HepG2 (cell line): ENCODE data around the gene MEF2B. TPM values are rescaled to one million over a fixed set of nuclear protein-coding genes. Genes with fewer than 3 reads are reported as not detected.

ENCODE experiments used
- CBX2 ChIP-seq, 2 experiments: fragments of 200-600 bp in 1 of 2; sonication (generic); formaldehyde crosslinking in 1 of 2; IDR thresholded peaks; 2 replicates each; pipeline versions ENCODE4 v1.7.0 to v1.8.1; 2018 to 2022; ENCODE audit warnings: low read depth in 2 of 2, low read length in 1 of 2, mild to moderate bottlenecking in 1 of 2, missing genetic modification reagents in 1 of 2
- CC2D1A ChIP-seq: sonication (generic); formaldehyde crosslinking; IDR thresholded peaks from 2 replicates; pipeline ENCODE4 v1.8.1; 2023; ENCODE audit warnings: mild to moderate bottlenecking, missing genetic modification reagents
- FOXA1 ChIP-seq, 2 experiments: fragments of 450-650 bp in 1 of 2; sonication (generic) in 1 of 2; formaldehyde crosslinking in 1 of 2; IDR thresholded peaks; 2 replicates each; pipeline versions ENCODE4 v1.4.0 to v1.6.1; 2016 to 2020; ENCODE audit warnings: missing genetic modification reagents in 1 of 2
- GATAD2A ChIP-seq: IDR thresholded peaks from 2 replicates; pipeline ENCODE4 v1.6.1; 2016
- HNF4G ChIP-seq, 2 experiments: sonication (generic) in 1 of 2; formaldehyde crosslinking in 1 of 2; IDR thresholded peaks; 2 replicates each; pipeline versions ENCODE4 v1.4.0 to v1.6.1; 2011 to 2020; ENCODE audit warnings: borderline replicate concordance in 2 of 2, low read depth in 2 of 2, mild to moderate bottlenecking in 2 of 2, low read length in 1 of 2, missing genetic modification reagents in 1 of 2, moderate library complexity in 1 of 2
- HOXA3 ChIP-seq: sonication (generic); formaldehyde crosslinking; IDR thresholded peaks from 2 replicates; pipeline ENCODE4 v1.5.0; 2020; ENCODE audit warnings: missing genetic modification reagents
- NFKBIZ ChIP-seq: IDR thresholded peaks from 2 replicates; pipeline ENCODE4 v1.6.1; 2018; ENCODE audit warnings: missing genetic modification reagents, missing compliant biosample characterization
- PPARG ChIP-seq: conservative IDR thresholded peaks from 2 replicates; pipeline ENCODE4 v1.6.1; 2016; ENCODE audit warnings: missing biosample characterization, missing genetic modification reagents
- RBFOX2 ChIP-seq: fragments of 200-400 bp; formaldehyde crosslinking; IDR thresholded peaks from 2 replicates; pipeline ENCODE4 v1.6.1; 2017; ENCODE audit warnings: low read depth, mild to moderate bottlenecking, low read length
- SRF ChIP-seq: IDR thresholded peaks from 2 replicates; pipeline ENCODE4 v1.6.1; 2011; ENCODE audit warnings: mild to moderate bottlenecking, low read depth, low read length, moderate library complexity
- THYN1 ChIP-seq: sonication (generic); formaldehyde crosslinking; IDR thresholded peaks from 2 replicates; pipeline ENCODE4 v1.8.1; 2023; ENCODE audit warnings: low read depth, mild to moderate bottlenecking, moderate library complexity, missing genetic modification reagents, borderline replicate concordance
- YEATS2 ChIP-seq: sonication (generic); formaldehyde crosslinking; IDR thresholded peaks from 2 replicates; pipeline ENCODE4 v1.4.0; 2020; ENCODE audit warnings: missing genetic modification reagents, borderline replicate concordance
- ZBTB46 ChIP-seq: sonication (generic); formaldehyde crosslinking; IDR thresholded peaks from 2 replicates; pipeline ENCODE4 v1.4.0; 2020; ENCODE audit warnings: mild to moderate bottlenecking, missing genetic modification reagents, borderline replicate concordance
- ZFY ChIP-seq: sonication (generic); formaldehyde crosslinking; IDR thresholded peaks from 2 replicates; pipeline ENCODE4 v1.4.0; 2020; ENCODE audit warnings: missing genetic modification reagents
- ZKSCAN1 ChIP-seq: fragments of 150-350 bp; IDR thresholded peaks from 2 replicates; pipeline ENCODE4 v1.6.1; 2014; ENCODE audit warnings: low read length
- ZNF33B ChIP-seq: sonication (generic); formaldehyde crosslinking; IDR thresholded peaks from 2 replicates; pipeline ENCODE4 v1.5.1; 2020; ENCODE audit warnings: mild to moderate bottlenecking, missing genetic modification reagents
- ZNF496 ChIP-seq: sonication (generic); formaldehyde crosslinking; IDR thresholded peaks from 2 replicates; pipeline ENCODE4 v1.8.1; 2023; ENCODE audit warnings: mild to moderate bottlenecking, moderate library complexity, missing genetic modification reagents; ENCODE audit not compliant: insufficient replicate concordance
- ZNF614 ChIP-seq: IDR thresholded peaks from 2 replicates; pipeline ENCODE4 v1.6.1; 2018; ENCODE audit warnings: missing biosample characterization, missing genetic modification reagents, inconsistent platforms, borderline replicate concordance
- polyA plus RNA-seq, 8 experiments: library from polyadenylated mRNA; depleted of rRNA in 3 of 8; stranded (reverse) in 7 of 8; unstranded in 1 of 8; fragments of >200 nt; fragmentation: Illumina TruSeq in 4 of 8; extraction: Trizol in 4 of 8; gene quantifications; 2 replicates each; pipeline versions ENCODE4 v1.2.1 to v1.2.3, GENCODE V29; 2011 to 2016; ENCODE audit warnings: low read depth in 4 of 8, missing spikeins in 1 of 8, mixed read lengths in 1 of 8; ENCODE audit not compliant: insufficient read depth in 1 of 8
- total RNA-seq, 5 experiments: library from RNA; depleted of rRNA; stranded (reverse); fragments of >200 nt; fragmentation: Illumina TruSeq; extraction: Trizol; gene quantifications; 2 replicates each; pipeline ENCODE4 v1.2.3, GENCODE V29; 2016; ENCODE audit warnings: low read depth in 1 of 5
- TF ChIP-seq, protein P1 (sequence below): IDR thresholded peaks from 2 replicates; pipeline ENCODE4 v1.6.1; 2012; ENCODE audit warnings: low read depth, low read length, improper control_type of control experiment
- TF ChIP-seq, protein P2 (sequence below): sonication (generic); formaldehyde crosslinking; IDR thresholded peaks from 2 replicates; pipeline ENCODE4 v1.5.0; 2020; ENCODE audit warnings: missing genetic modification reagents
- TF ChIP-seq, protein P3 (sequence below): sonication (generic); formaldehyde crosslinking; IDR thresholded peaks from 2 replicates; pipeline ENCODE4 v1.8.1; 2022; ENCODE audit warnings: mild to moderate bottlenecking, missing genetic modification reagents
- TF ChIP-seq, protein P4 (sequence below): IDR thresholded peaks from 2 replicates; pipeline ENCODE4 v1.6.1; 2016; ENCODE audit warnings: mild to moderate bottlenecking

Gene MEF2B
- total and polyA plus RNA-seq, 2 of the 13 experiments (the other 11 are each of a cell fraction or from before 2014, with no cell fraction given), result 1.2 to 1.7 TPM

GRCh38 chr19:19105365-19106055 is 64.6 kb downstream of the MEF2B start (continued):
- TF ChIP-seq, protein P1, sequence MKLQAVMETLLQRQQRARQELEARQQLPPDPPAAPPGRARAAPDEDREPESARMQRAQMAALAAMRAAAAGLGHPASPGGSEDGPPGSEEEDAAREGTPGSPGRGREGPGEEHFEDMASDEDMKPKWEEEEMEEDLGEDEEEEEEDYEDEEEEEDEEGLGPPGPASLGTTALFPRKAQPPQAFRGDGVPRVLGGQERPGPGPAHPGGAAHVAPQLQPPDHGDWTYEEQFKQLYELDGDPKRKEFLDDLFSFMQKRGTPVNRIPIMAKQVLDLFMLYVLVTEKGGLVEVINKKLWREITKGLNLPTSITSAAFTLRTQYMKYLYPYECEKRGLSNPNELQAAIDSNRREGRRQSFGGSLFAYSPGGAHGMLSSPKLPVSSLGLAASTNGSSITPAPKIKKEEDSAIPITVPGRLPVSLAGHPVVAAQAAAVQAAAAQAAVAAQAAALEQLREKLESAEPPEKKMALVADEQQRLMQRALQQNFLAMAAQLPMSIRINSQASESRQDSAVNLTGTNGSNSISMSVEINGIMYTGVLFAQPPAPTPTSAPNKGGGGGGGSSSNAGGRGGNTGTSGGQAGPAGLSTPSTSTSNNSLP, result no peak
- TF ChIP-seq, protein P2, sequence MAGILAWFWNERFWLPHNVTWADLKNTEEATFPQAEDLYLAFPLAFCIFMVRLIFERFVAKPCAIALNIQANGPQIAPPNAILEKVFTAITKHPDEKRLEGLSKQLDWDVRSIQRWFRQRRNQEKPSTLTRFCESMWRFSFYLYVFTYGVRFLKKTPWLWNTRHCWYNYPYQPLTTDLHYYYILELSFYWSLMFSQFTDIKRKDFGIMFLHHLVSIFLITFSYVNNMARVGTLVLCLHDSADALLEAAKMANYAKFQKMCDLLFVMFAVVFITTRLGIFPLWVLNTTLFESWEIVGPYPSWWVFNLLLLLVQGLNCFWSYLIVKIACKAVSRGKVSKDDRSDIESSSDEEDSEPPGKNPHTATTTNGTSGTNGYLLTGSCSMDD (CRISPR knock-in tag), result no peak
- TF ChIP-seq CBX2 (IDR thresholded peaks at IDR 0.05; ENCODE audit: low read depth, low read length) (no peak), CBX2 (CRISPR knock-in tag; IDR thresholded peaks at IDR 0.05; ENCODE audit: low read depth) (no peak), HNF4G (IDR thresholded peaks at IDR 0.05; ENCODE audit: borderline replicate concordance, low read depth, low read length) (no peak), HNF4G (CRISPR knock-in tag; IDR thresholded peaks at IDR 0.05; ENCODE audit: borderline replicate concordance, low read depth) (no peak), ZKSCAN1 (no peak), SRF (no peak), HOXA3 (peak; percentile 93), FOXA1 (IDR thresholded peaks at IDR 0.05) (no peak), FOXA1 (CRISPR knock-in tag; IDR thresholded peaks at IDR 0.05) (peak; percentile 61; the same call in 1 of the 2 replicates), ZNF614 (peak; percentile 27; the same call in 1 of the 2 replicates), ZNF496 (no peak), GATAD2A (0 out of 2 replicates have a peak, but pooled peaks have one; percentile 12), ZFY (CRISPR knock-in tag) (peak; percentile 71), RBFOX2 (peak; percentile 72; the same call in 1 of the 2 replicates), THYN1 (CRISPR knock-in tag) (no peak), PPARG (CRISPR knock-in tag) (0 out of 2 replicates have a peak, but pooled peaks have one; percentile 15), YEATS2 (peak; percentile 47; the same call in 1 of the 2 replicates), CC2D1A (CRISPR knock-in tag) (no peak), ZBTB46 (CRISPR knock-in tag) (no peak), NFKBIZ (CRISPR knock-in tag) (no peak), ZNF33B (CRISPR knock-in tag) (no peak)
- TF ChIP-seq, protein P3, sequence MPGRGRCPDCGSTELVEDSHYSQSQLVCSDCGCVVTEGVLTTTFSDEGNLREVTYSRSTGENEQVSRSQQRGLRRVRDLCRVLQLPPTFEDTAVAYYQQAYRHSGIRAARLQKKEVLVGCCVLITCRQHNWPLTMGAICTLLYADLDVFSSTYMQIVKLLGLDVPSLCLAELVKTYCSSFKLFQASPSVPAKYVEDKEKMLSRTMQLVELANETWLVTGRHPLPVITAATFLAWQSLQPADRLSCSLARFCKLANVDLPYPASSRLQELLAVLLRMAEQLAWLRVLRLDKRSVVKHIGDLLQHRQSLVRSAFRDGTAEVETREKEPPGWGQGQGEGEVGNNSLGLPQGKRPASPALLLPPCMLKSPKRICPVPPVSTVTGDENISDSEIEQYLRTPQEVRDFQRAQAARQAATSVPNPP (CRISPR knock-in tag), result no peak
- TF ChIP-seq, protein P4, sequence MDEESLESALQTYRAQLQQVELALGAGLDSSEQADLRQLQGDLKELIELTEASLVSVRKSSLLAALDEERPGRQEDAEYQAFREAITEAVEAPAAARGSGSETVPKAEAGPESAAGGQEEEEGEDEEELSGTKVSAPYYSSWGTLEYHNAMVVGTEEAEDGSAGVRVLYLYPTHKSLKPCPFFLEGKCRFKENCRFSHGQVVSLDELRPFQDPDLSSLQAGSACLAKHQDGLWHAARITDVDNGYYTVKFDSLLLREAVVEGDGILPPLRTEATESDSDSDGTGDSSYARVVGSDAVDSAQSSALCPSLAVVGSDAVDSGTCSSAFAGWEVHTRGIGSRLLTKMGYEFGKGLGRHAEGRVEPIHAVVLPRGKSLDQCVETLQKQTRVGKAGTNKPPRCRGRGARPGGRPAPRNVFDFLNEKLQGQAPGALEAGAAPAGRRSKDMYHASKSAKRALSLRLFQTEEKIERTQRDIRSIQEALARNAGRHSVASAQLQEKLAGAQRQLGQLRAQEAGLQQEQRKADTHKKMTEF, result no peak
